H1 (cell line): ENCODE results near the gene TMBIM6.

Experiments
- CTCF ChIP-seq, 3 experiments: IDR thresholded peaks; 1 replicate in 2 of 3; 2 replicates in 1 of 3; pipeline versions ENCODE4 v1.5.1 to v1.6.1; 2011; ENCODE audit warnings: low read length in 3 of 3, mild to moderate bottlenecking in 3 of 3, inconsistent platforms in 2 of 3, low read depth in 1 of 3, moderate library complexity in 1 of 3; ENCODE audit not compliant: insufficient read depth in 1 of 3; ENCODE audit errors: control extremely low read depth in 1 of 3
- FOSL1 ChIP-seq: IDR thresholded peaks from 2 replicates; pipeline ENCODE4 v1.6.1; 2011; ENCODE audit warnings: mild to moderate bottlenecking, low read depth, low read length, moderate library complexity; ENCODE audit not compliant: insufficient read depth
- SRF ChIP-seq: IDR thresholded peaks from 2 replicates; pipeline ENCODE4 v1.6.1; 2011; ENCODE audit warnings: mild to moderate bottlenecking, low read depth, low read length, moderate library complexity

DNA sequence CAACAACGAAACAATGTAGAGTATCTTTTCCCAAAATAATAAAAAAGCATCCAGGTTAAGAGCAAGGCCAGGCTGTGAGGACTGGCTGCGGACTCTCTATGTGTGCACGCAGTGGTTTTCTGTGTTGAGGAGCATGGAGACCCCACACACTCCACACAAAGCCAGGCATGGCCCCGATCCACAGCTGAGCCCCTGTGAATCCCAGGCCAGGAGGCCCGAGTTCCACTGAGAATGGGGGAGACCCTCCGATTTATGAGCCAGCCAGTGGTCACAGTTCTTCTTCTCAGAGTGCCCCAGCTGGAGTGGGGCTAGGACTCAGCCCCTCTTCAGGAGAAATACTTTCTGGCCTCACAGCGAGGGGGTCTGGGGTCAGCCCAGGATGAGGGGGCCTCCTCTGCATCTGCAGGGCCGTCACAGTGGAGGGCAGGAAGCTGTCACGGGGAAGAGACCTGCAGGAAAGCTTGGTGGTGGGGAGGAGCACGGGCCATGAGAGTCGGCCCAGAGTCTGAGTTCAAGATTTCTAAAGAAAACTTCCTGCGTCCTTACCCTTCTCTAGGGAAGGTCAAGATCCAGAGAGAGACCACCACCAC is 66.7 kb downstream of the TMBIM6 start:
- TF ChIP-seq CTCF (IDR thresholded peaks at IDR 0.05; ENCODE audit: control extremely low read depth in 1 of 3, insufficient read depth in 1 of 3, low read depth in 1 of 3, low read length in 3 of 3): no peak
- no peak for TF ChIP-seq SRF
- no peak for TF ChIP-seq FOSL1
